DMS153 treated with DMSO at 0.1 percent for 48 hours (cell line): ENCODE results near the gene C6orf132.
"Not testable (repeated sequence)": the region's sequence is repeated elsewhere in the genome, so short reads cannot be mapped to it uniquely, and the experiment has no call there.

Source experiments
- DNase-seq: peaks from one replicate; lab custom pipeline; 2025; ENCODE audit not compliant: unreplicated experiment; lab: John Stamatoyannopoulos, UW

Gene C6orf132

DNA sequence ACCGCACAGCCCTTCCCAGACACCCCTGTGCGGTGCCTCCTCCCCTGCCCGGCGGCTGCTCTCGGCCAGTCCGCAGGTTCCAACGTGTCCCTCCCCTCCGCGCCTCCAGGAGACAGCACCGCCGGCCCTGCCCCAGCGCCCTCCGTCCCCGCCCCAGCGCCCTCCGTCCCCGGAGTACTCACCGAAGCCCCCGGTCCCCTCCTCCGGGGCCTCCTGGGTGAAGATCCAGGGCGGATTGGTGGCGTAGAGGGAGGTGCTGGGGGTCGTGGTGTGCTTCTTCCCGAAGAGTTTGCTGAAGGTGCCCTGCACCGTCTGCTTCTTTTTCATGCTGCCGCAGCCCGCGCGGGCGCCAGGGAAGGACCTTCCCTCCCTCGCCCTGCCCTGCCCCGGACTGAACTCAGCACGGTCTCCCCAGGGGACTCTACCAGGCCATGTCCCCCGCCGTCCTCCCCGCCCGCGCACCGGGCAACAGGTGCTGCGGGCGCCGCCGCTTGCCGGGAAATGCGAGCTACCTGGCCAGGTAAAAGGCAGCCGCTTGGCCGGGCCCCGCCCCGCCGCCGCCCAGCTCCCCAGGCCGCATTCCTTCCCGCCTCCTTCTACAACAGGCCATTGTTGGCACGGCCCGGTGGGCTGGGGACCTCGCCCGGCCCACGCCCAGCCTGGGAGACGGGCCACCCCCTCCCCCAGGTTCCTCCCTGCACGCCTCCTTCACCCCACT lies at the start of gene C6orf132:
C6orf132 (minus strand) TSS at position 503 of the 718 bp plus-strand sequence; CDS start at position 327, 176 bp downstream.
- no peak for DNase-seq

DNA sequence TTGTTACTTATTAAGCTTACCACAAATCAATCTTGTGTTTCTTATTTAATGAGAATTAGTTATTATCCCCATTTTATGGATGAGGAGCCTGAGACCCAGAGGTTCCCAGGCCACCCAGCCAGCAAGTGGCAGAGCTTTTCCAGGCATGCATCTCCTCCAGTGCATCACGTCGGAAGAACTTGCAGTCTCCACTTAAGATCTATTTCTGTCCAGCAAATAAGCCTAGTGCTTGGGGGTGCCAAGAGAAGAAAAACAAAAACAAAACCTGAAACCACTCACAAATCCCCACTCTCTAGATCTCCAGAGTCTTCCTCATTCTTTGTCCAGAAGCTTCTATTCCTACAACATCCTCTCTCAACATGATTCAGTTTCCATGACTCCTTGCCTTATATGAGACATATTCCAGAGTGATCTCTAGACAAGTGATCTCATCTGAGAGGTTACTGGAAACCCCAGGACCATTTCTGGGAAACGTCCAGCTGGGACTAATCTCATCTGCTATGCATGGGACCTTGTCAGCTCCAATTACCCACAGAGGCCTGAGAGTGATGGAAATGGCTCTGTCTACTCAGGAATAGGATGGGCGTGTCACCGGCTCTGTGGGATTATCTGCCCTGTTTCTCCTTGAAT lies 48.2 kb upstream of the C6orf132 start:
- no peak for DNase-seq

DNA sequence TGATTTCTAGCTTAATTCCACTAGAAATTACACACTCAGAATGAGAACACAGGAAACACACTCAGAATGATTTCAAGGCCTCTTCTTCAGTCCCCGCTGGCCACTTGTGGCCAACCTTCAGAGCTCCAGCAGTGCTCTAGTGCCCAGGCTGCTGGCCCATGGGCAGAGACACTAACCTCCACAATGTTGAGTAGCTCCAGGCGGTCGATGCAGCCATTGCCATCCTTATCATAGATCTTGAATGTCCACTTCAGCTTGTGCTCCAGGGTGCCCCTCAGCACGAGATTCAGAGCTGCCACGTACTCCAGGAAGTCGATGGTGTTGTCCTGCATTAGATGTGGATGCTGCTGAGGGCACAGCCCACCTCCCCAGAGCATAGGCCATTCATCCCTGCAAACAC lies 46.0 kb upstream of the C6orf132 start:
- no peak for DNase-seq

- no peak for DNase-seq
Measured at GRCh38 chr6:42185597-42185996, 43.2 kb upstream of the C6orf132 start.

DNA sequence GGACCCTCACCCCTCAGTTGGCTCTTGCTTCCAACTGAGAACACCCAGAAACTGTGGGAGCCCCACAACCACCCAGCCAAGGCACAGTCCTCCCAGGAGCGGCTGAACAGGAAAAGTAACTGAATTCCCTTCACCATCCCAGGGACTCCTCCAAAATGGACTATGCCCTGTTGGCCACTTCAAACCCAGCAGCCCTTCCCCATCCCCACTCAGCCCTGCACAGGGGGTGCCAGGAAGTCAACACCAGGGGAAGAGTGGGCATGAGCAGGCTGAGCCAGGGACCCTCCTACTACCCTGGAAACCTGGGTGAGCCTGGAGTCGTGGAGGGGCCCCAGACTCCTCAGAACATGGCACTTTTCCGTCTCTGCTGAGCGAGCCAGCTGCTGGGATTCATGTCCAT lies 42.1 kb upstream of the C6orf132 start:
- no peak for DNase-seq

- DNase-seq: no peak
Measured at GRCh38 chr6:42182101-42182500, 39.7 kb upstream of the C6orf132 start.

- no peak for DNase-seq
Measured at GRCh38 chr6:42179945-42180313, 37.5 kb upstream of the C6orf132 start.

DNA sequence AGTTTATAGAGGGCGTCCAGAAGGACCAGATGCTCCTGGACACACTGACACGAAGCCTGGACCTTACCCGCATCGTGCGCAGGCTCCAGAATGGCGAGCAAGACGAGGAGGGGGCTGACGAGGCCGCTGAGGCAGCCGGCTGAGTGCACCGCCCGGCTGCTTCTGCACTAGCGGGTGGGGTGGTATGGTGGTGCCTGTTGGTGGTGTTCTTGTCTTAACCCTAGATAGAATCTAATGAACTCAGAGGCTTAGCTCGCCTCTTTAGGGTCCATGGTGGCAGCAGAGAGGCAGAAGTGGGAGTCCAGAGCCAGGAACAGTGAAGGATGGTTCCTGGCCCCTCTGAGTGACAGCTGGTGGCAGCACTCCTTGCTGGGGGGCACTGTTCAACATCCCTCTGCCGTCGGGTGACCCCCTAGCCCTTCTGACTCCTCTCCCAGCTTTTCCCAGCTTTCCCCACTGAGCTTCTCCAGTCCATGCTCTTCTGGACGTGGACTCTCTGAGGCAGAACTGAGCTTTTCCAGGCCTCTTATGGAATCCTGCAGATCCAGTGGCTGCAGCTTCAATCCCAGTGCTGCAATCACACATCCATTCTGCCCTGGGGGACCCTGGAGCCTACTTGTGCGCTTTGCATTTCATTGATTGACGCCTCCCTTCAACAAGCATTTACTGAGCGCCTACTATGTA lies 37.0 kb upstream of the C6orf132 start:
- no peak for DNase-seq

- DNase-seq: no peak
Measured at GRCh38 chr6:42177514-42178364, 35.3 kb upstream of the C6orf132 start.

GRCh38 chr6:42176981-42177380 lies 34.6 kb upstream of the C6orf132 start:
- no peak for DNase-seq

GRCh38 chr6:42175860-42176259 lies 33.4 kb upstream of the C6orf132 start:
- no peak for DNase-seq

- no peak for DNase-seq
Measured at GRCh38 chr6:42173101-42173500, 30.7 kb upstream of the C6orf132 start, which contains the start of gene GUCA1A. Gene GUCA1A (plus strand): TSS chr6:42173364. CDS start chr6:42173614, 250 bp downstream.

DNA sequence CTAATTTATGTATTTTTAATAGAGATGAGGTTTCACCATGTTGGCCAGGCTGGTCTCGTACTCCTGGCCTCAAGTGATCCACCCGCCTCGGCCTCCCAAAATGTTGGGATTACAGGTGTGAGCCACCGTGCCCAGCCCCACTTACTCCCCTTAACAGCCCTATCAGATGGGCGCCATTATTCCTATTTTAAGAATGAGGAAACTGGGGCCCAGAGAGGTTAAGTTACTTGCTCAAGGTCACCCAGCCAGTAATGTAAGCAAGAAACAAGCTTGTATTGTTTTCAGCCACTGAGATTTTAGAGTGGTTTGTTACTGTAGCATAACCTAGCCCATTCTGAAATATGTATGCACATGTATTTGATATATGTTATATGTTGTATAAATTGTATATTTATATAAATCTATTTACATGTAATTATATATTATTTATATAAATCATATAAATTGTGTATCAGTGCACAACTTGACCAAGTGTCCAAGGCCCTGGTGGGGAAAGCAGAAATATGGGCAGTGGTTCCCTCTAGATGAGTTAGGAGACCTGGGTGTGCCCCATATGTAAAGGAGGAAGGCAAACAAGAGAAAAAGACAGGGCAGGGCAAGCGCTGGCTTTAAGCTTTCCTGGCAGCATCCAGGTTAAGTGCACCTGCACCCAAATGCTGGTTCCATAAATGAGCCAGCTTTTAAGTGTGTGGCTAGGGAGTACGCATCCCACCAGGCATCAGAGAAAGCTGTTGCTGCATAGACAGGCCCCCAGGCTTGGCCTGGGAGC lies 29.6 kb upstream of the C6orf132 start:
- DNase-seq: no peak

- not testable (repeated sequence) for DNase-seq
Measured at GRCh38 chr6:42169780-42170179, 27.4 kb upstream of the C6orf132 start.

DNA sequence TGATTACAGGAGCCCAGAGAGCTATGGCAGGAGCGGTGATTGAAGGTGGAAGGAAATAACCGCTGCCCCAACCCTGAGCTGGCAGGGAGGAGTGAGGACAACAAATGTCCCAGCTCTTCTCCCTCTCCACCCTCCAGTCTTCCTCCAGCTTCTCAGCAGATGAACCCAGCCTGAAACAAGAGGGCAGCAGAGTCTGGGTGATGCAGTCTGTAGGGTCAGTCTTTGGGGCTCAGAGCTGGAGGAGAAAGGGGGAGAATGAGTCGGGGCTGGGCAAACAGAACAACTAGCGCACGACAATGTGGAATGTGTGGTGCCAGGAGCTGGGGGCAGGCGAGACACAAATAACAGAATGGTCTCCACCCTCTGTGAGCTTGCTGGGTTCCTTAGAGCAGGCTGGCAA lies 26.2 kb upstream of the C6orf132 start:
- DNase-seq: no peak

DNA sequence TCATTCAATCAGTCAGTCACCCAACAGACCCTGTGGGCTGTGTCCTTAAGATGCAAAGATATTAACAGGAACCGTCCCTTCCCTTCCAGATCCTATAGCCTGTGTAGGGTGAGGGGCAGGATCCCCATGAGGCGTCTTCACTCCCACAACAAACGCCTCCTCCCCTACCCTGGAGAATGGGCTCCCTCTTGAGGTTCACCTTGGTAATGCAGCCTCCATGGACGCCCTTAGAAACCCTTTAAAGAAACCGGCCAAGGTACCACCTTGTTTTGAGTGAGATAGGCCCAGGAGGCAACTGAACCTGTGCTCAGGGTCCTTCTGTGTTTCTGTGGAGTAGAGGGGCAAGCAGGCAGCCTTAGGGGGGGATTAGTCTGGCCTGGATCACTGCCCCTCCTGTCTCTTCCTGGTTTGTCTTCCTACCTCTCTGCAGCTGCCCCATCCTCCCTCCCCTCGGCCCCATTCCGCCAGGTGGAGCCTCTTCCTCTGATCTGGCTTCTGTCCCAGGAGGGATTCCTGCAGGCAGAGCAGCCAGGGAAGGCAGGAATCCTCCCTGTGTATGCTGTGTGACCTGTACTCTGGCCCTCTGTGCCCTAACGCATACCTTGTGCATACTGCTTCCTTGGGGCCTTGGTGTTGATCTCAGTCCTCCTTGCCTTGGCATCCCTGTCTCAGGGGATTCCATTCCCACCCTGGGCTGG lies 24.2 kb upstream of the C6orf132 start:
- DNase-seq: peak; percentile 88

DNA sequence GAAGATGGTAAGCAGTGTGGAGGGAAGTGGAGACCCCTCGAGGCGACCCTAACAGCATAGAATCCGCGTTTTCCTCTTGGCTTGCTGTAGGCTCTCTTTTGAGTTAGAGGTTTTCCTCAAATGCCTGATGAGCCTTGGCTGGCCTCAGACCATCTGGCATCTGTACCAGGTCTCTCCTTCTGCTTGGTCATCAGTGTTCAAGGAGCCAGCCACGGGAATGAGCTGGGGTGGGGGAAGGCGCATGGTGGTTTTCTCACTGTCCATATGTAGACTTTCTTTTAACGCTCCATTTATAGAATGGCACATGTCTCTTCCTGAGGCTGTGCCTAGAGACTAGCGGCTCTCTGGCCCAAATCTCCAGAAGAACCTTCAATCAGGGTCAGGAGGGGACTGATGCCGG lies 22.6 kb upstream of the C6orf132 start:
- no peak for DNase-seq

DNA sequence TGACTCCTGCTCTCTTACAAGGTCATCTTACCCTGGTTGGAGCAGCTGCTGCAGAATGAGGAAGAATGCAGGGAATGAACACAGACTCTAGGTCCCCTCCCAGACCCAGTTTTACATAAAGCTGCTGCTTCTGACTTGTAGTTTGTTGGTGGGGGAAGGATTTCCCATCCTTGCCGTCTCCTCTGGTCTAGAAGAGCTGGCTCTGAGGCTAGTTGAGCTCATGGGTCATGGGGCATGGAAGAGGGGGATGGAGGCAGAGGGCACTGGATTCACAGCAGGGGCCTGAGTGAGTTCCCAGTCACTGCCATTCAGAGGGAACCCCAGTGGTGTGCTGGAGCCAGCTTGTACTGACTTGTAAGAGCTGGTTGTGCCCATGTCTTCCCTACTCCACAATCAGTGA lies 21.6 kb upstream of the C6orf132 start:
- DNase-seq: no peak

DNA sequence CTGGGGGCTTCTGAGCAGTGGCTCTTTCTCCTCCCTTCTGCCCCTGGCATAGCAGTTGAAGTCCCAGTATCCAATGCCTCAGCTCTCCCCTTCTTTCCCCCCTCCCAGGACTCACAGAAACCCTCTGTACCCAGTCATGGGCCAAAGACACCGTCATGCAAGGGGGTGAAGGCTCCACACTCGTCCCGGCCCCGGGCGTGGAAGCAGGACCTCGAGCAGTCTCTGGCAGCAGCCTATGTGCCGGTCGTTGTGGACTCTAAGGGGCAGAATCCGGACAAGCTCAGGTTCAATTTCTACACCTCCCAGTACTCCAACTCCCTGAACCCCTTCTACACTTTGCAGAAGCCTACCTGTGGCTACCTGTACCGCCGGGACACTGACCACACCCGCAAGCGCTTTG lies 20.4 kb upstream of the C6orf132 start:
- DNase-seq: no peak

DNA sequence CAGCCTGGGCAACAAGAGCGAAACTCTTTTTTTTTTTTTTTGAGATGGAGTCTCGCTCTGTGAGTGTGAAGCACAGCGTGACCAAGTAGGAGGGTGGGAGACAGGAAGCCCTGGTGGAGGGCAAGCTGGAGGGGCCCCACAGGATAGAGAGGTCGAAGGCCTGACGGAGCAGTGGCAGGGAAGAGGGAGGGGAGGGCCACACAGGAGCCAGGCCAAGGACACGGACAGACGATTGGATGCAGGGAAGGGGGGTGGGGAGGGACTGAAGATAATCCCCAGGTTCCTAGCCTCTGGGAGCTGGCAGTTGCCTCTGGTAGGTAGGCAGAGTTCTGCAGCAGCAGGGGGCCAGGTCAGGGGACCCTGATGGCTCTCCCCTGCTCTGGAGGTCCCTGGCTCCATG lies 20.0 kb upstream of the C6orf132 start:
- DNase-seq: no peak
